ENCODE results near the gene OSBP2.

- TF ChIP-seq EP300 (IDR thresholded peaks at IDR 0.05; ENCODE audit: borderline replicate concordance) (no peak), NFIC (IDR thresholded peaks at IDR 0.05) (no peak), YY1 (IDR thresholded peaks at IDR 0.05; ENCODE audit: low read depth) (no peak), EGR1 (IDR thresholded peaks at IDR 0.05) (no peak), FOXM1 (IDR thresholded peaks at IDR 0.05; ENCODE audit: borderline replicate concordance, low read depth) (no peak), RAD21 (IDR thresholded peaks at IDR 0.05; ENCODE audit: low read depth) (no peak), MAX (IDR thresholded peaks at IDR 0.05) (no peak), REST (IDR thresholded peaks at IDR 0.05; ENCODE audit: low read depth) (no peak), CEBPB (IDR thresholded peaks at IDR 0.05) (no peak), TEAD4 (IDR thresholded peaks at IDR 0.05) (no peak), USF1 (IDR thresholded peaks at IDR 0.05) (no peak), TAF1 (IDR thresholded peaks at IDR 0.05; ENCODE audit: low read depth) (no peak), ZBTB7A (IDR thresholded peaks at IDR 0.05; ENCODE audit: low read depth) (no peak)
These were observed 246.7 kb downstream of the OSBP2 start for GRCh38 chr22:30941363-30941740.

Data from Ishikawa (cell line).